ENCODE measurements around the gene SERTAD2.

Gene SERTAD2

DNA sequence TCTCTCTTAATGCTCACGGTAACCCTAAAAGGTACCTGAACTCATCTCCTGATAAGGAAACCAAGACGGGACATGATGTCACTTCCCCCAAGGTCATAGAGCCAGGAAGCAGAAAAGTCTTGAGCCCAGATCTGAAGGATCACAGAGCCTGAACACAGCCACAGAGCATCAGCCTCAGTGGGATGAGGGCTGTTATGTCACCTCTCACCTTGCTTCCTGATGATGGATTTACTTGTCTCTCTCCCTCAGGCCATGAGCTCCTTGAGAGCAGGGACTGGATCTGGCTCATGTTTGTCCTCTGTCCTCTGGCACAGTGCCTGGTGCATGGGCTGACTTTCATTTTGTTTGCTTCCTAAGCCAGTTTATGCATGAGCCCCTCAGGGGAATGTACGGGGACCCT, 54.2 kb downstream of the SERTAD2 start:
- TF ChIP-seq, protein P1, sequence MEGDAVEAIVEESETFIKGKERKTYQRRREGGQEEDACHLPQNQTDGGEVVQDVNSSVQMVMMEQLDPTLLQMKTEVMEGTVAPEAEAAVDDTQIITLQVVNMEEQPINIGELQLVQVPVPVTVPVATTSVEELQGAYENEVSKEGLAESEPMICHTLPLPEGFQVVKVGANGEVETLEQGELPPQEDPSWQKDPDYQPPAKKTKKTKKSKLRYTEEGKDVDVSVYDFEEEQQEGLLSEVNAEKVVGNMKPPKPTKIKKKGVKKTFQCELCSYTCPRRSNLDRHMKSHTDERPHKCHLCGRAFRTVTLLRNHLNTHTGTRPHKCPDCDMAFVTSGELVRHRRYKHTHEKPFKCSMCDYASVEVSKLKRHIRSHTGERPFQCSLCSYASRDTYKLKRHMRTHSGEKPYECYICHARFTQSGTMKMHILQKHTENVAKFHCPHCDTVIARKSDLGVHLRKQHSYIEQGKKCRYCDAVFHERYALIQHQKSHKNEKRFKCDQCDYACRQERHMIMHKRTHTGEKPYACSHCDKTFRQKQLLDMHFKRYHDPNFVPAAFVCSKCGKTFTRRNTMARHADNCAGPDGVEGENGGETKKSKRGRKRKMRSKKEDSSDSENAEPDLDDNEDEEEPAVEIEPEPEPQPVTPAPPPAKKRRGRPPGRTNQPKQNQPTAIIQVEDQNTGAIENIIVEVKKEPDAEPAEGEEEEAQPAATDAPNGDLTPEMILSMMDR (IDR thresholded peaks at IDR 0.05), result no peak

DNA sequence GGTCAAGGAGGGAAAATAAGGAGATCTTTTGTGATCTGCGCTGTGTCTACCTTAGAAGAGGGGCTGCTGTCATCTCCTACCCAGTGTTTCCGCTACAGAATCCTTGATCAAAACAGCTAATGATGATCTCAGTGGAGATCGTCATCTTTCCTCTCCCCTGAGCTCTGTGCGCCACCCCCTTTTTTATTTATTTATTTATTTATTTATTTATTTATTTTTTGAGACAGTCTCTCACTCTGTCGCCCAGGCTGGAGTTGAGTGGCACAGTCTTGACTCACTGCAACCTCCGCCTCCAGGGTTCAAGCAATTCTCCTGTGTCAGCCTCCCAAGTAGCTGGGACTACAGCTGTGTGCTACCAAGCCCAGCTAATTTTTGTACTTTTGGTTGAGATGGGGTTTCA, 55.5 kb downstream of the SERTAD2 start:
- TF ChIP-seq, protein P1 (IDR thresholded peaks at IDR 0.05), result no peak

DNA sequence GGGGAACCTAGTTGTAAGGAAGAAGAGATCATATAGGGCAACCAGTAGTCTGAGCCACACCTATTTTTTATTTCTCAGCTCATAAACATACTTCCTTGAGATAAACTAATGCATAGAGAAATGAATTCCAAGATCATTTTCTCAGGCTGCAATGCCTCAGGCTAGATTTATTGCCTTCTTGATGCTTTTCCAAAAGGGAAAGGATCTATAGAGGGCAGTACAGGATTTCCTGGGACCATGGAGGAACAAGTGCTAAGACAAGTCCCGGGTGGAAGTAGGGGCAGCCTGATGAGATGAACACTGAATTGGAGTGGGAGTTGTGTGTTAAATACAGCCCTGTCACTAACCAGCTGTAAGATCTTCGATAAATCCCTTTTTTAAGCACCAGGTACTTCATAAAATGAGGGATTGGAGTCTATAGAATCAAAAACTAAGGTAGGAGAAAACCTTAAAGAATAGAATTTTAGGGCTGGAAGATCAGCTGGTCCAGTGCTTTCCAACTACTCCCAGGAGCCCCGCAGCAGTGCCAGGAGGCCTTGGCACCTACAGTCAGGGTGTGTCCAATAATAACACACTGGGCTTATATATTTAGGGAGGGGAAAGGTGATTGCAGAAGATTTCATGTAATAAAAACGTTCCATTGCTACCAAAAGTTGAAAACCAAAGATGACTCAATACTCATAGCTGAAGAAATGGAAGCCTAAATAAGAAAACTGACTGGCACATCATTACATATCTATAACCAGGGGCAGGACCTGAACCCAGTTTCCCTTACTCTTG, 58.1 kb downstream of the SERTAD2 start:
- TF ChIP-seq, protein P1 (IDR thresholded peaks at IDR 0.05), result no peak

DNA sequence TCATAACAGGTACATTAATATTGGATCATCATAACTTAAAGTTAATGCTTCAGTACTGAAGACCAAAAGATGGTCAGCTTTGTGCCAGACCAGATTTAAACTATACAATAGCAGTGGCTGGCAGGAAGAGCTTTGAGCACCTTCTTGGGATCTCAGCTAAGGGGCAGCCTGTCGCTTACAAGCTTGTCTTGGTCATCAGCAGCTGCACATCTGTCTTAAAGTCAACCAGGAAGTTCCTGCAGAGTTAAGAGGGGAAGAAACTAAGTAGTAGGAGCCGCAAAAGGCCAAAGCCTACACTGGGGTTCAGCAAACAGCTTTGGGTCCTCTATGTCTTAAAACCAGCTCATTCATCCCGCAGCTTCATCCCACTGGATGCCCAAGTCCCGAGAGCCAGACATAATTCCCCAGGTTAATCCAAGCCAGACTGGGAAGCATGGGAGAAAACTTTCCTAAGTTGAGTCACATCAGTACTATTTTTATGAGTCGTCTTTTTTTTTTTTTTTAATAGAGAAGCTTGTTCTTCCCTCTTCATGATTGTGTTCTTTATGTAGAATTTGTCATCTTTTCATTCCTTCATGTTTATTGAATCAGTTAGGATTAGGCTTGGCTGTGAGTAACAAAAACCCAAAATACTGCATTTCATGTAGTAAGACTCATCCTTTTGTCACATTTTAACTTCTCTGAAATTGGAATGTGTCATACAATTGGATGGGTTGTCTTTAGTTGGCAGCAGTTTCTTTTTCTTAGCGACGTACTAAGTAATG, 59.3 kb downstream of the SERTAD2 start:
- TF ChIP-seq, protein P1 (IDR thresholded peaks at IDR 0.05), result no peak

DNA sequence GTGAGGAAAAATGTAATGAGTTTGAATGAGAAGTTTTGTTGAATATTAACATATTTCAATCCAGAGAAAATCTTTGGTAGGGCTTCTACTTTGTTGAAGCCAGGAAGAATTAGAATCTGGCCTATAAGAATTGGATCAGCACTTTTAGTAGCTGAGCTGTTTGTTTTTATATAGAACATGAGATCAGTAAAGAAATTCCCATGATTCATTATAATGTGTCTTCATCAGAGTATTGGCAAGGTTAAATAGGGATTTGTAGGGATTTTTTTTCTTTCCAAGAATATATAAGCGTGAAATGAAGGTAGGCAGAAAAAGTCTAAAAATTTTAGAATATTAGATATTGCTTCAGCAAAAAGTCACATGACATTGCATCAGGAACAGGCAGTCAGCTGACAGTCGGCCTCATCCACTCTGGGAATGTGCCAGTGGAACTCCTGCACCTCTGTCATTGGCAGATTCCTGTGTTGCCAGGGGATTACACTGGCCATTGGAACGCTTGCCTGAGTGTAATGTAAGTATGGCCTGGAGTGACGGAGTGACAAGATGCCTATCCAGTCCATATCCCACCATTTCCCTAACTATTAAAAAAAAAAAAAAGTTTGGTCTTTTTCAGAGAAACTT, 60.6 kb downstream of the SERTAD2 start:
- TF ChIP-seq, protein P1 (IDR thresholded peaks at IDR 0.05), result no peak

DNA sequence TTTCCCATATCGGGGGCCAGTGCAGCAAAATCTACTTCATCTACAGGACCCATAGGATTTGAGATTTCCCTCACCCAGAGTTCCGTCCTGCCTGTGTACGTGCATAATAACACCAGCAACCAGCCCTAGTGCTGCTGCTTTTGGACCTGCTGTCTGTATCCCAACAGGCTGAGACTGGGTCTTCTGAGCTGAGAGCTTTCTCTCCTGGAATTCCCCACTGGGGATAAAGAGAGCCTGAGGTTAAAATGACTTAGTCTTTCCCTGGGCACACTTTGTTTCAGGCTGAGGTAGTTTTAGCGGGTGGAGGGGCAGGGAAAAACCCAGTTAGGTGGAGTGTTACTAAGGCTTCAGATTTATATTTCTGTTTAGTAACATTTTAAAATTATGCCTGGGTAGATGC, 62.5 kb downstream of the SERTAD2 start:
- TF ChIP-seq, protein P1 (IDR thresholded peaks at IDR 0.05), result no peak

DNA sequence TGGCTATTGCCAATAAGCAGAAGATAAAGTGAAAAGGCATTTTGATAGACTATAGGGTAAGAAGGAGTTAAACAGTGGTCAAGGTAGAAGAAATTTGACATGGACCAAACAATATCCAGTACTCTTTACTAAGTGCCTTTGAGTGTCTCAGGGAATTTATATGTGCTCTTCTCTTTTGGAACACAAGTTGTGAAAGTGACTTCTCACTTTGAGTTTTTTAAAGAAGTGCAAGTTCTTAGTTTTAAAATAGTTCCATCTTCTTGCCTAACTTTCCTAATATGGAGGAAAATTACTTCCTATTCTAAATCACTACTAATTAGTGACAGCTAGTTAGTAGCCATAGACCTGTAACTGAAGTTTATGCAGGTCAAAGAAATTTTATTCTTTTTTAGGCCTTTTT, 66.2 kb downstream of the SERTAD2 start:
- TF ChIP-seq, protein P1 (IDR thresholded peaks at IDR 0.05), result no peak

Measured in LNCAP (cell line).